Activated CD4-positive, CD25-positive, alpha-beta regulatory T cell treated with anti-CD3 and anti-CD28 coated beads, Interleukin-2, amount 50 U/mL, for 72 hours (primary cell): Measurements from ENCODE around the gene PEX5L.

Experiments used
- DNase-seq: peaks from one replicate; pipeline ENCODE4 v3.0.0; 2021

The PEX5L gene

DNA sequence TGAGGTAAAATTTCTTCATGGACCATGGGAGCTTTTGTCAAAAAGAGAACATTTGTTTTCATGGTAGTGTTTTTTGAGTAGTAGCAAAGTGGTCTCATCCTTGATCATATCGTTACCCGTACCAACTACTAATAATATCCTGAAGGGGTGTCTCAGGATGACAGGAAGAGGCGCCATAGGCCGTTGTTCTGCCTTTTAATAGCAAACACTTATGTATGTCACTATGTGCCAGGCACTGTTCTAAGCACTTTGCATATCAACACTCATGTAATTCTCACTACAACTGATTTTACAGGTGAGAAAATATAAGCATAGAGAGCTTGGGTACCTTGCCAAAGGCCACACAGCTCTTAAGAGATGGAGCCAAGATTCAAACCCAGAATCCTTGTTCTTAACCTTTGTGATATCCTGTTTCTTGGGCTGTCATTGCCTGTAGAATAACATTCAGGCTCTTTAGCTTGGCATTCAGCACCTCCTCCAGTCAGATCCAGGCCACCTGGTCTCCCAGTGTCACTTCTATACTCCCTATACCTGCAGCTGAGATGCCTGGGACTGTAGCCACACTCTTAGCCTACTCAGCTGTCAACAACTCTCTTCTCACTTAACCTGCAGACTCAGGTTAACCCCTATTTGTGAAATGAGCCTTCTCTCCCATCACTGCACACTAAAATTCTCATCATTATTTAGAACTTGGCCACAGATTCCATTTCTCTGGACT, 270.2 kb downstream of the PEX5L start:
- no peak for DNase-seq

DNA sequence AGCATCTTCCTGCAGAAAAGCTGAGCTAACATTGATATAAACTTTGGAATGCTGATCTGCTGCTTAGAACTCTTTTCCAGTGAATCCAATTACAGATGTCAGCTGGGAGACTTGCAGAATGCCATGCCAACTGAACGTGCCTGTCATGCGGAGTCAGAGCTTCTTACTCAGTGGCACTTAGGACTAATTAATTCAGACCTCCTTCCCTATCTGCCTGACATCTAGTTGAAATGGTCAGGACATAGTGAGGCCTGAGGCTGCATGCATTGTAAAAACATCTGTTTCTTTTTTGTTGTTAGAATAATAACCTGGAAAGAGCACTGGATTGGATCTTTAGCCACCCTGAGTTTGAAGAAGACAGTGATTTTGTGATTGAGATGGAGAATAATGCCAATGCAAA, 271.3 kb downstream of the PEX5L start:
- DNase-seq = no peak

DNA sequence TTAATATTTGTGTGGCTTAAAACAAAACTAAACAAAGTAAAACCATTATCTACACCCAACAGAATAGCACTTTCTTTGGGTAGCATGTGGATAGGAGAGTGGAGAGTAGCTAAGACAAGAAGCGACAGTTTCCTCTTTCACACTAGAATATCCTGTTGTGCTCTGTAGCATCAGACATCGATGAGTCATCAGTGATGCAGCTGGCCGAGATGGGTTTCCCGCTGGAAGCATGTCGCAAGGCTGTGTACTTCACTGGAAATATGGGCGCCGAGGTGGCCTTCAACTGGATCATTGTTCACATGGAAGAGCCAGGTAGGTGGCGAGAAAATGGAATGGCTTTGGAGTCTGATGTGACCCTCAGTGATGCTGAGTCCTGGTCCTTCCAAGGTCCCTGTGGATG, 275.8 kb downstream of the PEX5L start:
- DNase-seq = no peak

DNA sequence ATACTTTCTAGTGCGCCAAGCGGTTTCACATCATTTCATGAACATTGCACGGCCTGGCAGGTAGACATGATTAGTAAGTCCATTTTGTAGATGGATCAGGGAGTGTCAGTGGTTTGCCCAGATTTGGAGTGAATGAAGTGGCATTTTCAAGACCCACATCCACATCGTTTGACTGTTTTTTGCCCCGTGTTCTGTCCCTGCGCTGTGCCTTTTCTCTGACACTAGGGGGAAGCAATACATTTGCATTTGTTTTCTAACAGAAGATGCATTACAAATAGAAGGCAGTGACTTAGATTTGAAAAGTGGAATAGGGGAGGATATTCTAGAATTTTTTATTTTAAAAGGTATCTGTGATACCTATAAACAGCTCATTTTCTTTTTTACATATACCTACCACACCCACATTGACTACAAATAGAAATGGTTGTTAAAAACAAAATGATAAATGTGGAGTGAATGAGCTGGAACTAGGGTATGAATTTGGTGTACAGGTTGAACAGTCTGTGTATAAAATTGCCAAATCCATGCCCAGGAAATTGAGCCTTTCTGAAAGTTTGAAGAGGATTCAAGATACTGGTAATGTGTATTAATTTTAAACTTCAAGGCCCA, 285.9 kb downstream of the PEX5L start:
- no peak for DNase-seq

DNA sequence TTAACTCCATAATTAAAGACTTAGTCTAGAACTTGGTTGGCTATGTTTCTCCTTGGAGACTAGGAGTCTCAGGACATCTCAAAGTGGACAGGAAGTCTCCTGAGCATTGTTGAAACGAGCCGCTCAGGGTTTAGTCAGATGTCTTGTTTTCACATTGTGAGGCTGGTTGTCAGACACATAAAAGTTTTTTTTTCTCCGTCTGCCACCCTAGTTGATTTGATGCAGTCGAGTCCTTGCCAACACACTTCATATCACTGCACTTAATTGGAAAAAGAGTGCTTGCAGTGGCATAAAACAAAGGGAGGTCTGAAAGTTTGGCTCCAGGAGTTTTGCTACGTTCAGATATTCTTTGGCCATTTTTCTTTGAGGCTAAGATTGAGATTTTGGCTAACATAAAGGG, 291.0 kb downstream of the PEX5L start:
- no peak for DNase-seq

DNA sequence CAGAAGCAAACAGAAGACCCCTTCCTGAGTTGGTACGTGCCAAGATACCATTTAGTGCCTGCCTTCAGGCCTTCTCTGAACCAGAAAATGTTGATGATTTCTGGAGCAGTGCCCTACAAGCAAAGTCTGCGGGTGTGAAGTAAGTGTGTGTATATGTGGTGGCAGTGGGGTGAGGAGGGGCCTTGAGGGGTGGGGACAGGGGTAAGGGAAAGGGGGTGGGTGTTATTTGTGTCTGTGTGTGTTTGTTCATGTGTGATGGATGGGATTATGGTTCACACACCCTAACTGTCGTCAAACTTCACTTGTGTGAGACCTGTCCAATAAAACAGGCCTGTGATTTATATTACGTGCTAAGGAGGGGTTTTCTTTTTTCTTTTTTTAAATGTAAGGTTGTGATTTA, 291.7 kb downstream of the PEX5L start:
- no peak for DNase-seq
